ENCODE results near the gene GUCA1A. TPM values are rescaled to one million over a fixed set of nuclear protein-coding genes. Genes with fewer than 3 reads are reported as not detected.

The GUCA1A gene
- total RNA-seq, 1 experiment from 2014 or later: not detected

DNA sequence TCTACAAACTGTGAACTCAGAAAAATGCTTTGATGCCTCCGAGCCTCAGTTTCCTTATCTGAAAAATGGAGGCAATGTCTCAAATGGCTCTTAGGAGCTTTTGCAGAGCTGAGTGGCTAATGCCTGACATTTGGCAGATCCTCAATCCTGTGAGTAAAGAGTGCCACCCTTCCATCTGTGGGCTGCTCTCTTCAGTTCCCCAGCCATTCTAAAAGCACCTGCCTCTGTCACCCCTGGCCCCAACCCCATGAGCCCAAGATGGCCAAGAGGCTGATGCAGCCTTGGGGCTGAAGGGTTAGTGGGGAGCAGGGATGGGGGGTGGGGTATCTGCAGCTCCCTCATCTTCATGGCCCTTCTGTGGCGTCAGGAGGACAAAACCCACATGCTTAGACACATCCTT lies 14.5 kb upstream of the GUCA1A start:
- ChIA-PET CTCF (no interaction called here), RAD21 (ENCODE audit: low non-redundant PET in 1 of 2, low total read pairs in 2 of 2, uncharacterized antibody in 2 of 2, unreplicated experiment in 2 of 2) (no interaction called here), POLR2A (no interaction called here)
- Histone ChIP-seq H3K9me3 (ENCODE audit: control insufficient read depth in 1 of 2, insufficient read depth in 1 of 2, low read depth in 1 of 2, low read length in 2 of 2) (no peaks in the 10 kb centered on the region), H3K36me3 (ENCODE audit: control insufficient read depth in 1 of 2, insufficient read depth in 2 of 2, low read length in 2 of 2) (no peaks in the 10 kb centered on the region), H3K4me2 (ENCODE audit: low read length) (no peak overlapping the region), H3K27ac (ENCODE audit: low read depth, low read length) (no peak overlapping the region), H2AFZ (ENCODE audit: low read depth, low read length, poor library complexity, severe bottlenecking) (no peak overlapping the region), H4K20me1 (ENCODE audit: insufficient read depth) (no peaks in the 10 kb centered on the region), H3K9ac (ENCODE audit: low read length) (no peak overlapping the region), H3K4me1 (ENCODE audit: control insufficient read depth in 1 of 2, insufficient read depth in 2 of 2, low read length in 2 of 2) (peaks cover 0 to 7% of the 10 kb centered on the region in 2 experiments; a peak in 1 of 4 replicates), H3K79me2 (ENCODE audit: insufficient read depth, low read length) (no peaks in the 10 kb centered on the region), H3K27me3 (ENCODE audit: insufficient read depth, low read length) (no peaks in the 10 kb centered on the region), H3K4me3 (replicated peaks in 1 of 2; ENCODE audit: low read depth in 1 of 2, low read length in 2 of 2) (no peak overlapping the region), H3K9me2 (ENCODE audit: insufficient read depth) (no peaks in the 10 kb centered on the region)
- no peak for DNase-seq (ENCODE audit: low read depth, low spot score)
- no TSS peak for BruUV-seq (replicated peaks)
- TF ChIP-seq EGR1 (IDR thresholded peaks at IDR 0.05; ENCODE audit: low read depth): no peak
- no peak for TF ChIP-seq SIN3A (IDR thresholded peaks at IDR 0.05; ENCODE audit: low read depth)
- no peak for TF ChIP-seq FOSL1 (IDR thresholded peaks at IDR 0.05; ENCODE audit: low read depth)
- no peak for TF ChIP-seq ELF1 (IDR thresholded peaks at IDR 0.05; ENCODE audit: borderline replicate concordance, low read depth)
- TF ChIP-seq, protein P1, sequence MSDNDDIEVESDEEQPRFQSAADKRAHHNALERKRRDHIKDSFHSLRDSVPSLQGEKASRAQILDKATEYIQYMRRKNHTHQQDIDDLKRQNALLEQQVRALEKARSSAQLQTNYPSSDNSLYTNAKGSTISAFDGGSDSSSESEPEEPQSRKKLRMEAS (IDR thresholded peaks at IDR 0.05): no peak
- TF ChIP-seq, protein P2, sequence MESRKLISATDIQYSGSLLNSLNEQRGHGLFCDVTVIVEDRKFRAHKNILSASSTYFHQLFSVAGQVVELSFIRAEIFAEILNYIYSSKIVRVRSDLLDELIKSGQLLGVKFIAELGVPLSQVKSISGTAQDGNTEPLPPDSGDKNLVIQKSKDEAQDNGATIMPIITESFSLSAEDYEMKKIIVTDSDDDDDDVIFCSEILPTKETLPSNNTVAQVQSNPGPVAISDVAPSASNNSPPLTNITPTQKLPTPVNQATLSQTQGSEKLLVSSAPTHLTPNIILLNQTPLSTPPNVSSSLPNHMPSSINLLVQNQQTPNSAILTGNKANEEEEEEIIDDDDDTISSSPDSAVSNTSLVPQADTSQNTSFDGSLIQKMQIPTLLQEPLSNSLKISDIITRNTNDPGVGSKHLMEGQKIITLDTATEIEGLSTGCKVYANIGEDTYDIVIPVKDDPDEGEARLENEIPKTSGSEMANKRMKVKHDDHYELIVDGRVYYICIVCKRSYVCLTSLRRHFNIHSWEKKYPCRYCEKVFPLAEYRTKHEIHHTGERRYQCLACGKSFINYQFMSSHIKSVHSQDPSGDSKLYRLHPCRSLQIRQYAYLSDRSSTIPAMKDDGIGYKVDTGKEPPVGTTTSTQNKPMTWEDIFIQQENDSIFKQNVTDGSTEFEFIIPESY (IDR thresholded peaks at IDR 0.05; ENCODE audit: extremely low read depth, insufficient replicate concordance, low read length): no peak
- TF ChIP-seq SP1 (IDR thresholded peaks at IDR 0.05; ENCODE audit: low read depth): no peak
- TF ChIP-seq CEBPB (IDR thresholded peaks at IDR 0.05; ENCODE audit: low read depth): no peak
- no peak for TF ChIP-seq ZNF274 (IDR thresholded peaks at IDR 0.05; ENCODE audit: low read depth, low read length)
- ATAC-seq: no peak
- intact Hi-C loops (cut with micrococcal nuclease): no loop called here
